ENCODE measurements around the gene PBX1. TPM values are rescaled to one million over a fixed set of nuclear protein-coding genes. Genes with fewer than 3 reads are reported as not detected.

PBX1 gene
- total and polyA plus RNA-seq, 8 donors: 11.0 to 113 (median 23.0) TPM

GRCh38 chr1:164838786-164839185 lies 279.8 kb downstream of the PBX1 start:
- no peaks in the 10 kb centered on the region for H3K9me3 ChIP-seq
- WGBS, 5 donors: 87 to 95% (median 94%) methylated on average over 3 of the region's 3 CpGs
- no peaks in the 10 kb centered on the region for H3K27me3 ChIP-seq
- no peak for DNase-seq
- intact Hi-C loops (cut with DNase I; ENCODE audit: low total_unique reads): no loop called here
- H3K27ac ChIP-seq: no peak overlapping the region
- peaks cover 0 to 15% (median 0%) of the 10 kb centered on the region in 4 donors for H3K36me3 ChIP-seq
- peaks cover 8 to 63% (median 26%) of the 10 kb centered on the region in 4 donors for H3K4me1 ChIP-seq
- TF ChIP-seq CTCF (IDR thresholded peaks at IDR 0.05): no peak
- TF ChIP-seq POLR2AphosphoS5 (IDR thresholded peaks at IDR 0.05): no peak
- no peak for TF ChIP-seq POLR2A (IDR thresholded peaks at IDR 0.05)
- TF ChIP-seq EP300 (IDR thresholded peaks at IDR 0.05): no peak
- H3K4me3 ChIP-seq: no peak overlapping the region

- H3K4me3 ChIP-seq: no peak overlapping the region
- no peaks in the 10 kb centered on the region for H3K27me3 ChIP-seq
- peaks cover 0 to 17% (median 0%) of the 10 kb centered on the region in 4 donors for H3K36me3 ChIP-seq
- intact Hi-C loops (cut with DNase I; ENCODE audit: low total_unique reads): no loop called here
- no peak for TF ChIP-seq POLR2AphosphoS5 (IDR thresholded peaks at IDR 0.05)
- no peak for TF ChIP-seq EP300 (IDR thresholded peaks at IDR 0.05)
- no peak for TF ChIP-seq POLR2A (IDR thresholded peaks at IDR 0.05)
- TF ChIP-seq CTCF (IDR thresholded peaks at IDR 0.05): no peak
- H3K9me3 ChIP-seq: no peaks in the 10 kb centered on the region
- peaks cover 8 to 58% (median 24%) of the 10 kb centered on the region in 4 donors for H3K4me1 ChIP-seq
- no peak for DNase-seq
- whole genome bisulfite sequencing, 5 donors: 88 to 94% (median 93%) methylated on average over 9 of the region's 9 CpGs
- no peak overlapping the region for H3K27ac ChIP-seq
These were observed 282.0 kb downstream of the PBX1 start for GRCh38 chr1:164840936-164841335.

- H3K36me3 ChIP-seq: peaks cover 0 to 27% (median 9%) of the 10 kb centered on the region in 4 donors
- H3K27me3 ChIP-seq: no peaks in the 10 kb centered on the region
- peaks cover under 1 to 48% (median 15%) of the 10 kb centered on the region in 4 donors for H3K4me1 ChIP-seq
- no peak overlapping the region for H3K4me3 ChIP-seq
- DNase-seq: peak in 1 of 2 donors; percentile 31
- intact Hi-C loops (cut with DNase I; ENCODE audit: low total_unique reads): no loop called here
- TF ChIP-seq EP300 (IDR thresholded peaks at IDR 0.05) (no peak), POLR2AphosphoS5 (IDR thresholded peaks at IDR 0.05) (no peak), POLR2A (IDR thresholded peaks at IDR 0.05) (no peak), CTCF (IDR thresholded peaks at IDR 0.05) (no peak)
- H3K9me3 ChIP-seq: no peaks in the 10 kb centered on the region
- WGBS, 5 donors: 78 to 94% (median 85%) methylated on average over 14 of the region's 14 CpGs
- H3K27ac ChIP-seq: no peak overlapping the region
These were observed 282.9 kb downstream of the PBX1 start for GRCh38 chr1:164841702-164842465.

GRCh38 chr1:164842870-164843269 lies 283.9 kb downstream of the PBX1 start:
- no peaks in the 10 kb centered on the region for H3K9me3 ChIP-seq
- 62 to 75% (median 73%) methylated on average over 10 of the region's 10 CpGs for WGBS, 5 donors
- H3K27ac ChIP-seq: no peak overlapping the region
- peaks cover 0 to 35% (median 19%) of the 10 kb centered on the region in 4 donors for H3K36me3 ChIP-seq
- no peaks in the 10 kb centered on the region for H3K27me3 ChIP-seq
- intact Hi-C loops (cut with DNase I; ENCODE audit: low total_unique reads): no loop called here
- H3K4me1 ChIP-seq: peaks cover 0 to 39% (median 10%) of the 10 kb centered on the region in 4 donors
- H3K4me3 ChIP-seq: no peak overlapping the region
- TF ChIP-seq POLR2AphosphoS5 (IDR thresholded peaks at IDR 0.05) (no peak), POLR2A (IDR thresholded peaks at IDR 0.05) (no peak), EP300 (IDR thresholded peaks at IDR 0.05) (no peak), CTCF (IDR thresholded peaks at IDR 0.05) (no peak)
- no peak for DNase-seq
